Skeletal muscle satellite cell (primary cell): ENCODE data around the gene SLC33A1.
"Not testable (repeated sequence)": the region's sequence is repeated elsewhere in the genome, so short reads cannot be mapped to it uniquely, and the experiment has no call there.

Experiments
- H3K27me3 ChIP-seq: 2 replicates; pipeline ENCODE4 v1.7.0; 2013; ENCODE audit warnings: low read length; ENCODE audit not compliant: control insufficient read depth, insufficient read depth
- H3K36me3 ChIP-seq: 2 replicates; pipeline ENCODE4 v1.7.0; 2013; ENCODE audit warnings: mild to moderate bottlenecking, control low read depth, low read length; ENCODE audit not compliant: insufficient read depth
- H3K4me1 ChIP-seq: 2 replicates; pipeline ENCODE4 v1.7.0; 2013; ENCODE audit warnings: low read length; ENCODE audit not compliant: control insufficient read depth, insufficient read depth
- H3K4me2 ChIP-seq: 2 replicates; pipeline ENCODE4 v1.7.0; 2013; ENCODE audit warnings: mild to moderate bottlenecking, low read length
- H3K4me3 ChIP-seq: 2 replicates; pipeline ENCODE4 v1.7.0; 2013; ENCODE audit warnings: low read length
- H3K9ac ChIP-seq: 2 replicates; pipeline ENCODE4 v1.7.0; 2013; ENCODE audit warnings: mild to moderate bottlenecking, low read depth, low read length, moderate library complexity
- H3K9me3 ChIP-seq: replicated peaks from 2 replicates; pipeline ENCODE4 v1.7.0; 2013; ENCODE audit warnings: mild to moderate bottlenecking, control low read depth, low read length

Gene SLC33A1

DNA sequence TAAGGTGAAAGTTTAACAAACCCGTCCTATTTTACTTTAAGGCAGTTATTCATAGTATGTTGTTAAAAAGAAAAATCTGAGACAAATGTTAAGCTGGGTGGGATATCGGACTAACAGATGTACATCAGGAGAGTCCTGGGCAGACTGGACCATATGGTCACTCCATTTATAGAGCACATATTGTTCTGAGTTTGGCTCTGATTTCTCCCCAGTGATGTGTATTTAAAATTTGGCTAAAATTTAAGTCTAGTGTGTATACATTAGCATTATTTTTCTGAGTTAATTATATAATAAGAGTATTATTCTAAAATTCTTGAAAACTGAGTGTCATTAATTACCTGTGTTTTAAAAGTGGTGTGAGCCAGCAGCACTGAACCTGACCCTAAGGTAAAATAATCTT is 22.3 kb upstream of the SLC33A1 start:
- Histone ChIP-seq H3K4me1 (peaks cover 7% of the 10 kb centered on the region), H3K9ac (no peak overlapping the region), H3K9me3 (no peaks in the 10 kb centered on the region), H3K27me3 (no peaks in the 10 kb centered on the region), H3K36me3 (no peaks in the 10 kb centered on the region), H3K4me2 (no peak overlapping the region), H3K4me3 (no peak overlapping the region)

DNA sequence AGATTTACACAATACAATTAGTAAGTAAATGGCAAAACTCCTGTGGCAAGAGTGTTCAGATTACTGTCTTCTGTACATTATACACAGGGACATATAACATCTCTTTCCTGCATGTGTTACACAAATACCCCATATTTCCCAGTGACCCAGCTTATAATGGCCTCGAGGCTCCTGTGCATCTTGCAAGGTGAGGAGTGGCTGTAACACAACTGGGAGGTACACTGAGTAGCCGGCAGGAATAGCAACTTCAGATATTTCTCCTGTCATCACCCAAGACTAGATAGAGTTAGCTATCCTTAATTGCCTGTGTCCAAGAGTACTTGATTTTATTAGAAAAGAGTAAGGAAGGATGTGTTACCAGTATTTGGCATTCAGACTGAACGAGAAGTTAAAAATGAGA is 21.8 kb upstream of the SLC33A1 start:
- Histone ChIP-seq H3K36me3 (no peaks in the 10 kb centered on the region), H3K4me2 (no peak overlapping the region), H3K9me3 (no peaks in the 10 kb centered on the region), H3K4me3 (no peak overlapping the region), H3K4me1 (peaks cover 7% of the 10 kb centered on the region), H3K27me3 (no peaks in the 10 kb centered on the region), H3K9ac (no peak overlapping the region)

DNA sequence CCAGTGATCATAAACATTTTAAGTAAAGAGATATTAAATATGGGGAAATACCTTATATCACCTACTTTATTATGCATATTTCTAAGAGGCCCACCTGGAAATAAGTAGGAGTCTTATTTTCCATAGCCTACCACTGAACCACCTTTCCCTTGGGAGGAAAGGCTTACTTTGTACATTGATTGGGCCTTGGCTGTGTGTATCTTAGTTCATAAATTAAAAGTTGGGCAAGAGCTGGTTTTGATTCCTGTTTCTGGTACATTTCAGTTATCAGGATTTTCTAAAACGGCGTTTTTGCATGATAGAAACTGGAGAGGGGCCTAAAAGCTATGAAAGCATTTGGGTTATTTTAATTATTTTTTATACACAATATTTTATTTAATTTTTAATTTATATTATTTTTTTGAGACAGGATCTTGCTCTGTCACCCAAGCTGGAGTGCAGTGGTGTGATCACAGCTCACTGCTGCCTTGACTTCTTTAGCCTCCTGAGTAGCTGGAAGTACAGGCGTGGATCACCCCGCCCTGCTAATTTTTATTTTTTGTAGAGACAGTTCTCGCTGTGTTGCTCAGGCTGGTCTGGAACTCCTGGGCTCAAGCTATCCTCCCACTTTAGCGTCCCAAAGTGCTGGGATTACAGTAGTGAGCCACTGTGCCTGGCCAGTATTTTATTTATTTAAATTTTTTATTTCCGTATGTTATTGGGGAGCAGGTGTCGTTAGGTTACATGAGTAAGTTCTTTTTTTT is 18.8 kb upstream of the SLC33A1 start:
- H3K4me1 ChIP-seq: peaks cover 14% of the 10 kb centered on the region
- H3K4me2 ChIP-seq: peak overlapping the region; percentile 84
- H3K4me3 ChIP-seq: peak overlapping the region; percentile 85
- H3K27me3 ChIP-seq: no peaks in the 10 kb centered on the region
- peak overlapping the region; percentile 98 for H3K9ac ChIP-seq
- H3K36me3 ChIP-seq: no peaks in the 10 kb centered on the region
- no peaks in the 10 kb centered on the region for H3K9me3 ChIP-seq

DNA sequence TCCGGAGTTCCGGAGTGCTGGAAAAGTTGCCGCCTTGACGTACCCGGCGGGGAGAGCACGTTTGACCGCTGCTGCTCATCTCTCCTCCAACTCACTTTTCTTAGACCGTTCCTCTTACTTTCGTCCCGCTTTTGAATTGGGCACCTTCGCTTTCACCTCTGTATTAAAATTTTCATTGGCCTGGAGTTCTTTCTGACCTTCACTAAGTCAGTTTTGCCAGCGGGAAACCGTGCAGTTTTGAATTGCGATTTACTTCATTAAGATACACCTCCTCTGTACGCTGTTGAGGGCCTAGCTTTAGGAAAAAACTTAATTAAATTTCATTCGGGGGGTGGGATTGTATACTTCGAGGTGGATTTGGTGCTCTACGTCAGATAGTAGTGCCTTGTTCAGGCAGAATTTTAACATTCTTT is 17.5 kb upstream of the SLC33A1 start:
- Histone ChIP-seq H3K9ac (peak overlapping the region; percentile 98), H3K36me3 (no peaks in the 10 kb centered on the region), H3K4me2 (peak overlapping the region; percentile 84), H3K9me3 (no peaks in the 10 kb centered on the region), H3K4me1 (peaks cover 14% of the 10 kb centered on the region), H3K4me3 (peak overlapping the region; percentile 85), H3K27me3 (no peaks in the 10 kb centered on the region)

DNA sequence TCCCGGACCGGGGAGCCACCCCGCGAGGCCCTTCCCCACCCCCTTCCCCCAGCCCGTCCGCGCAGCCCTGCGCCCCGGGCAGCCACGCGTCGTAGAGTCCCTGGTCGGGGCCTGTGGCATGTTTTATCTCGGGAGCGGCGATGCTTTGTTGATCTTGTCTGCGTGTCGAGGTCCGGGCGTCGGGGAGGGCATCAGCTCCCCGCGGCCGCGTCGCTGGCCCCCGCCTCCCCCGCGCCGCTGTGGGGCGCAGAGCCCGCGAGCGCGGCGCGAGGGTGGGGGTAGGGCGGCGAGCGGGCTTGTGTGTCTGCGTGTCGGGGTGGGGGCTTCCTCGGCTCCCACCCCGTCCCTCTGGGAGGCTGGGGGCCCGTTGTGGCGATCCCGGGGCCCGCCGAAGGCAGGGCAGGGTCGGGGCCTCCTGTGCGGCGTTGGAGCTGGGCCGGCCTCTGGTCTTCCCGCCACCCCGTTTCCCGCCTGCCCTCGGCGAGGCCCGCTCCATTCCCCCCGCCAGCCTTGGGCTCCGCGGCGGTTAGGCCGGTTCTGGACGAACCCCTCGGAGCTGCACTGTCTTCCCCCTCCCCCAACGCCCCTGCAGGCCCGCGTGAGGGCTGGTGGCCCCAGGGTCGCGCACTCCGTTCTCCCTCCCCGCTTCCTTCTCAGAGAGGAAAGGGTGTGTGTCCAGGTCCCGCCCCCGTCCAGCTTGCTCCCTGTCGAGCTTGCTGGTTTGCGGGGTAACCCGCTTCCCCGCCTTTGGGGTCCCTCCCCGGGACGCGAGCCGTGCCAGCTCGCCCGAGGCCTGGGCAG is 16.9 kb upstream of the SLC33A1 start:
- Histone ChIP-seq H3K4me1 (peaks cover 14% of the 10 kb centered on the region), H3K27me3 (no peaks in the 10 kb centered on the region), H3K9me3 (no peaks in the 10 kb centered on the region), H3K36me3 (no peaks in the 10 kb centered on the region), H3K4me2 (peak overlapping the region; percentile 84), H3K4me3 (peak overlapping the region; percentile 85), H3K9ac (peak overlapping the region; percentile 98)

DNA sequence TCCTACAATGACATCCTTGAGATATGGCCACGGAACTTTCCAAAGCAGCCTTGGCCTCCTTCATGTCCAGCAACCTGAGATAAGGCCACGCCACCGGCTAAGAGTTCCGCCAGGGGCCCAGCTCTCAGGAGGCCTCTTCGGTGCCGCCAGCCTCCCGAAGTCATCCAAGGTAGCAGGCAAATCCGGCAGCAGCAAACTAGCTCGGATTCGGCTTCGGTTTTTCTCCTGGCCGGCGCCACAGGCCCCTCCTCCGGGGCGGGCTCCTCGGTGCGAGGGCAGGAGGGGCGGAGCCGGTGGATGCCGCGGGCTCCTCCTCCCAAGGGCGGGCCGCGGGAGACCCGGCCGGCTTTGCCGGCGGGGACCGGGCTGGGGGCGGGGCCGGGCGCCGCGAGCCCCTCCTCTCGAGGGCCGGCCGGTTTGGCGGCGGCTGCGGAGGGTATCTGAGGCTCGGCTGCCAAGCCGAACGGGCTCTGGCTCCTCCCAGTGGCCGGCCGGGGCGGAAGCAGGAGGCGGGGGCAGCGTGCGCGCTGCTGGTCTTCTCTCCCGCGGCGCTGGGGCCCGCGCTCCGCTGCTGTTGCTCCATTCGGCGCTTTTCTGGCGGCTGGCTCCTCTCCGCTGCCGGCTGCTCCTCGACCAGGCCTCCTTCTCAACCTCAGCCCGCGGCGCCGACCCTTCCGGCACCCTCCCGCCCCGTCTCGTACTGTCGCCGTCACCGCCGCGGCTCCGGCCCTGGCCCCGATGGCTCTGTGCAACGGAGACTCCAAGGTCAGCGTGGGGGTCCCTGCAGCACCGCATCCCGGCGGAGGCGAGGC is 16.1 kb upstream of the SLC33A1 start, which contains the start of gene GMPS:
Gene GMPS, plus strand, starts transcription at position 518 of the 812 bp plus-strand sequence. Its CDS starts 221 bp downstream, at position 739.
- H3K9me3 ChIP-seq: no peaks in the 10 kb centered on the region
- H3K36me3 ChIP-seq: no peaks in the 10 kb centered on the region
- H3K4me3 ChIP-seq: peak within 1 kb of the TSS; percentile 85
- H3K9ac ChIP-seq: peak within 1 kb of the TSS; percentile 98
- H3K27me3 ChIP-seq: no peaks in the 10 kb centered on the region
- H3K4me1 ChIP-seq: peaks cover 14% of the 10 kb centered on the region
- peak within 1 kb of the TSS; percentile 85 for H3K4me2 ChIP-seq

DNA sequence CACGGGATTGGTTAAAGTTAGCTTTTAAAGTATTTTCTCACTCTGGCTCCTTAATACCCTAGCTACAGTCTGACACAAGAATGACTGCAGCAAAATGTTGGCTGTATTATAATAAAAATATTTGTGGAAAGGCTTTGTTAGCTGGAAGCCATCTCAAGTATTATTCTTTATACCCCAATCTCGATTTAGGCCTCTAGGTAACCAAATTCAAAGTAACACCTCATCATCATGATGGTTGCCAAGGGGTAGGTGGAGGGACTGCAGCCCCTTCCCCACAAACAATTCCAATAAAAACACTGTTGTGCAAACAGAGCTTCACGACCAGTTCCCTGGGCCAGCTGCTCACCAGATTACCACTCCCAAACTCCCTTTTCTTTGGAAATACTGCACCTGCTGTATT is 15.5 kb upstream of the SLC33A1 start:
- Histone ChIP-seq H3K9ac (peak overlapping the region; percentile 80), H3K4me2 (peak overlapping the region; percentile 85), H3K4me3 (peak overlapping the region; percentile 66), H3K4me1 (peaks cover 11% of the 10 kb centered on the region), H3K9me3 (no peaks in the 10 kb centered on the region), H3K27me3 (no peaks in the 10 kb centered on the region), H3K36me3 (no peaks in the 10 kb centered on the region)

DNA sequence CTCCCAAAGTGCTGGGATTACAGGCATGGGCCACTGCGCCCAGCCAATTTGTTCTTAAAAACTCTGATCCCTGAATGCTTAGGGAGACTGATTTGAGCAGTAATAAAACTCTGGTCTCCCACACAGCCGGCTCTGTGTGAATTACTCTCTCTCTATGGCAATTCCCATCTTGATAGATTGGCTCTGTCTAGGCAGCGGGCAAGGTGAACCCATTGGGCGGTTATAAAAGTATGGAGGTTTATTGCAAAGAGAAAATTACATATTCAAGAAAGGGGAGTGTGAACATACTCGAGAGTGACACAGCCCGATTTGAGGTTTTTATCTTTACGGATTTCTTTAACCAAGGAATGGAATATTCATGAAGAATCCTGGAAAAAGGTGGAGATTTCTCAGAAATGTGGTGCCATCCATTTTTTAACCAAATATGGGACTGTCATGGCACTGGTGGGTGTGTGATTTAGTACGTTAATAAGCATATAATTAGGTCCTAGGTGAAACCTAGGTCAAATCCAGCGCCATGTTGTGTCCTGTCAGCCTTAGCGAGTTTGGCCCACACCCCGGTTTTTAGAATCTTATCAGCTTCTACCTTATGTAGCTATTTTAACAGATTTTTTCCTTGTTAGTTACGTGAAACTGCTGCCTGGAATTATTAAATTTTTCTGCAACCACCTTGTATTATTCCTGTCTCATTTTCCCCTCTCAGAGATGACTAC is 9.0 kb upstream of the SLC33A1 start:
- Histone ChIP-seq H3K9ac (no peak overlapping the region), H3K9me3 (no peaks in the 10 kb centered on the region), H3K4me1 (peaks cover 3% of the 10 kb centered on the region), H3K27me3 (no peaks in the 10 kb centered on the region), H3K36me3 (no peaks in the 10 kb centered on the region), H3K4me2 (no peak overlapping the region), H3K4me3 (no peak overlapping the region)

DNA sequence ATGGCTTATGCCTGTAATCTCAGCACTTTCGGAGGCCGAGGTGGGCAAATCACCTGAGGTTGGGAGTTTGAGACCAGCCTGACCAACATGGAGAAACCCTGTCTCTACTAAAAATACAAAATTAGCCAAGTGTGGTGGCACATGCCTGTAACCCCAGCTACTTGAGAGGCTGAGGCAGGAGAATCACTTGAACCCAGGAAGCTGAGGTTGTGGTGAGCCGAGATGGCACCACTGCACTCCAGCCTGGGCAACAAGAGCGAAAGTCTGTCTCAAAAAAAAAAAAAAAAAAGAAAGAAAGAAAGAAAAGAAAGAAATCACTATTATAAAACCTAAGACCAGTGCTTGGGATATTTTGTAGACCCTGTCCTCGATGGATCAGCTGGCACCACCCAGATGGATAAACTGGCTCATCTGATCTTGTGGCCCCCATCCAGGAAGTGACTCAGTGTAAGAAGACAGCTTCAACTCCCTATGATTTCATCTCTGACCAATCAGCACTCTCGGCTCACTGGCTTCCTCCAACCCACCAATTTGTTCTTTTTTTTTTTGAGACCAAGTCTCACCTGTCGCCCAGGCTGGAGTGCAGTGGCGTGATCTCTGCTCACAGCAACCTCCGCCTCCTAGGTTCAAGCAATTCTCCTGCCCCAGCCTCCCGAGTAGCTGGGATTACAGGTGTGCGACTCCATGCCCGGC is 8.2 kb upstream of the SLC33A1 start:
- H3K4me1 ChIP-seq, H3K4me3 ChIP-seq, H3K27me3 ChIP-seq, H3K4me2 ChIP-seq, H3K36me3 ChIP-seq, H3K9me3 ChIP-seq, H3K9ac ChIP-seq: not testable (repeated sequence)

DNA sequence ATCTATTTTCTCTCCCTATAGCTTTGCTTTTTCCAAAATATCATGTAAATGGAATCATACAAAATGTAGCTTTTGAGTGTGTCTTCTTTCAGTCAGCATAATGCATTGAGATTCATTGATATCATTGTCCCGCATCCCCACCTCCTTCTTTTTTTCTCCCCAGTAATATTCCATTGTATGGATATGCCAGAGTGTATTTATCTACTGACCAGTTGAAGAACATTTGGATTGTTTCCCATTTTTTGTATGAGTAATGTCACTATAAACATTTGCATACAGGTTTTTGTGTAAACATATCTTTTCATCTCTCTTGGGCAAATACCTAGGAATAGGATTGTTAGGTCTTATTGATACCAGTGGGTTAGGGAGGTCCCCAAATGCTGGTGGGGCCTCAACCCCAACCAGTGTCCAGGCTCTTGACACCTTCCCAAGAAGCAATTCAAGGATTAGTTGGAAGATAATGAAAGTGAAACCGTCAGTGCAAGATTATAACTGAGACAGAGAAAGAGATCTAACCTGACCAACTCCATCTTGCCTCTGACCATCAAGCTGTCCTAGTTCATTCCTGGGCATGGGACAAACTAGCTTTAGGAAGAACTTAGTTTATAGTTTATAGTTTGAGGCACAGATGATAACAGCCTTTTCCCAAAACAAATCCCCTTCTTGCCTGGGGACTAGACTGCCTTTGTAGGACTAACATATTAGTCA is 7.4 kb upstream of the SLC33A1 start:
- Histone ChIP-seq H3K4me2 (no peak overlapping the region), H3K27me3 (no peaks in the 10 kb centered on the region), H3K4me3 (no peak overlapping the region), H3K4me1 (peaks cover 3% of the 10 kb centered on the region), H3K9me3 (no peaks in the 10 kb centered on the region), H3K9ac (no peak overlapping the region), H3K36me3 (no peaks in the 10 kb centered on the region)
